GM21576 (cell line): ENCODE measurements around the gene PAPSS1.

ENCODE experiments used
- ATAC-seq: cut with Tn5 transposase; IDR thresholded peaks from one replicate; pipeline ENCODE4 v1.9.1; 2021; ENCODE audit warnings: mild to moderate bottlenecking, moderate library complexity; ENCODE audit not compliant: unreplicated experiment

PAPSS1 gene

DNA sequence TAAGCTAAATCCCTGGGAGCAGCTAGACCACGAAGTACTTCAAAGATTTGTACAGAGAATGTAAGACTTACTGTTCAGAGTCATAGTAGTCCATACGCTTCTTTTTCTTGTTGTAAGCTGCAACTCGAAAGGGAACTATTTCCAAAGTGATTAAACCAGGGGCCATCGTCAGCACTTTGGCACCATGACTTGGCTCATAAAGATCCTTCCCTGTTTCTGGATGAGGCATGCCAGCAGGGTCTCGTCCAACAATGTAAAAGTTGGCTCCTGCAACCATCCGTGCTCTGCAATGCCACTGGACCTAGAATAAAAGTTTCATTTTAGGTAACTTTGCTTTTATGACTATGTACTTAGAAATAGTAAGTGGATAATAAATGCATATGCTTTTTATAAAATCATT, 88.5 kb downstream of the PAPSS1 start:
- no peak for ATAC-seq

DNA sequence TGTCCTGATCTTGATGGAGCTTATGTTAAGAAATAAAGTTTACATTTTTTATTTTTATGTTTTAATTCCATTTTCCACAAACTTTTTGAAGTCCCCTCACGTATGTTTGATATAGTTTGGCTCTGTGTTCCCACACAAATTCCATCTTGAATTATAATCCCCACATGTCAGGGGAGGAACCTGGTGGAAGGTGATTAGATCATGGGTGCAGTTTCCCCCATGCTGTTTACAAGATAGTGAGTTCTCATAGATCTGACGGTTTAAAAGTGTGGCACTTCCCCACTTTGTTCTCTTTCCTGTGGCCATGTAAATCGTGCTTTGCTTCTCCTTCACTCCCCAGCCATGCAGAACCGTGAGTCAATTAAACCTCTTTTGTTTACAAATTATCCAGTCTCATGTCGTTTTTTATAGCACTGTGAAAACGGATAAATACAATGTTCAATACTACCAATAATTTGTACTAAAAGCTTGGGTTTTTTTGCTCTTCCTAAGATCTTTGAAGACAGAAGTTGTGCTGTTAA, 89.8 kb downstream of the PAPSS1 start:
- ATAC-seq, result no peak

DNA sequence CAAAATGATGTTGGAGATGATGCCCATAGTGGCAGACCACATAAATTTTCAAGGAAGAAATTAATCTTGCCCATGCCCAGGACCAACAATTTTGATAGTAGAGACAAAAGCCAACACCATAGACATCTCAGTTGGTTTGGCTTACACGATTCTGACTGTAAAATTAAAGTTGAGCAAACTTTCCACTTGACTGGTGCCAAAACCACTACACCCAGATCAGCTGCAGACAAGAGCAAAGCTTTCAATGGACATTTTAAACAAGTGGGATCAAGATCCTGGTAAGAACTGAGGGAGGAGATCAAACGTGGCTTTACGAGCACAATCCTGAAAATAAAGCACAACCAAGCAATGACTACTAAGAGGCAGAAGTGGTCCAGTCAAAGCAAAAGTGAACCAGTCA, 90.7 kb downstream of the PAPSS1 start:
- ATAC-seq, result no peak

DNA sequence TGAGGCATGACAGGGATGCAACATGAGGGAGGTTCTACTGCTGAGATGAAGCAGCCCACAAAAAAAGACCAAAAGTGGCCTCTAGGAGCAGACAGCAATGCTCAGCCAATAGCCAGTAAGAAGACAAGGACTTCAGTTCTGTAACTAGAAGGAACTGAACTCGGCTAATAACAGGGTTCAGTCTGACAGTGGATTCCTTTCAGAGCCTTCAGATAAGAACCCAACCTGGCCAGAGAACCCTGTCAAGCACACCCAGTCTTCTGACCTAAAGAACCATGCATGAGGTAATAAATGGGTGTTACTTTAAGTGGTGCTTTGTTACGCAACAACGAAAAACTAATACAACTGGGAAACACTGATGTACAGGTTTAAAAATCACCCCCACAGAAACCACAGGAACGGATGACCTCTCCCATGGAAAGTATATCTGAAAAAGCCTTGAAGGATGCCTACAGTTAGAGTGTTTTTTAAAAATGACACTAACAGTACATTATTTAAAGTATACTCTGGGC, 94.6 kb downstream of the PAPSS1 start:
- ATAC-seq, result no peak

DNA sequence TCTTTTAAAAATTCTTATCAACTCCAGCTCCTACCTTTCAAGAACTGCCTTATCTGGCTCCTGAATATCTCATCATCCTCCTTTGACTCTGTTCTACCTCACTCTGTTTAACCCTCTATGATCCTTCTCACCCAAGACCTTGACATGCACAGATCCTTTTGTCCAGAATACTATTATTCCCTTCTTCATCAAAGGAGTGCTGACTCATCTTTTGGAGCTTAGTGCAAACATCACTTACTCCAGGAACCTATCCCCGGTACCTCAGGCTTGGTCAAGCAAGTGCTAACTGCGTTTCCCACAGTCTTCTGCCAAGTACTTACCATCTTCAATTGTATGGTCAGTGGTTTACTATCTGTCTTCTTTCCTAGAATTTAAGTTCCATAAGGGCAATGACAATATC, 96.0 kb downstream of the PAPSS1 start:
- no peak for ATAC-seq

DNA sequence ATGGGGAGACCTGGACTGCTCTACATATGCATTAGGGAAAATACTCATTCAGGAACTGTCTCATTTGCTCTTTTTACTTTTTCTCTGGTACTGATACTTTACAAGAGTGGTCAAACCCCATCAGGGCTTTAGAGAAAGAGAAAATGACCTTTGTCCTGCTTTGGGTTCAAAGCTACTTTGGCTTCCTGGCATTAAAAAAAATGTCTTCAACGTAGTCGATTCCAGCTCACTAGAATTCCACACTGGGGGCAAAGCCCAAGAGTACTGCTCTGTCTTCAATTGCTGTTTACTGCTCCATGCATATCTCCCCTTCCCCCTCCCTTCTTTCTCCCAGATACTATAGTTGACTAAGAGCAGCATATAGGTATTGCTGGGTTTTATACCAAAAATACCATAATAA, 98.0 kb downstream of the PAPSS1 start:
- no peak for ATAC-seq

DNA sequence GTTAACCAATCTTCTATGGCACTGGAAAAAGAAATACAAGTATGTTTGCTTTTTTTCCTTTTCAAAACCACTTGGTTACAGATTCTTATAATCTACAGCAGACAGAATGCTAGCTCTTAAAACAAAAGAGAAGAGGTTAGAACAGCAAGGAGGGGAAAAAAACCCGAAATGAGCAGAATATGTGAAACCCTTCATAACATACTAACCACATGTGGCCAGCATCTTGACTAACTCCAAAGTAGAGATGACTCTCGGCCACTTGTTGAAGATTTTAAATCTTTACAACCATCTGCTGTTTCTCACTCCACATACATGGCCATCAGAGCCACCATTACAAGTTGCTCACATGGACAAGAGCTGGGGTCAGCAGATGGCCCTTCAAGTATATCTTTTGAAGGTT, 100.3 kb downstream of the PAPSS1 start:
- no peak for ATAC-seq

DNA sequence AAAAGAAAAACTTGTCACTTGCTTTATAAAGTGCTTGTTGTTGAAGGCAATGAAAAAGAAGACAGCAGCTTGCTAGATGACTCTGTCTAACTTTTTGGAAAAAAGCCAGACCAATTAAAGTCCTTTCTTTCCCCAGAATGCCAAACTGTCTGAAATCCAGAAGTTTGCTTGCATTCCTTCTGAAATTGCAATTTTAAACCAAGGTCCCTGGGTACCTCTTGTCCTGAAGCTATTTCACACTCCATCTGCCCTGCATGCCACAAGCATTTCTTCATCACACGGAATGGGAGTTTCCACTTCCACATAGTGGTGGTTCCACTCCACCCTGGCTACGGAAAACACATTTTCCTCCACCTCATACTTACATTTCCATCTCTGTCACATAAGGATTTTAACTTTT, 101.0 kb downstream of the PAPSS1 start:
- no peak for ATAC-seq

DNA sequence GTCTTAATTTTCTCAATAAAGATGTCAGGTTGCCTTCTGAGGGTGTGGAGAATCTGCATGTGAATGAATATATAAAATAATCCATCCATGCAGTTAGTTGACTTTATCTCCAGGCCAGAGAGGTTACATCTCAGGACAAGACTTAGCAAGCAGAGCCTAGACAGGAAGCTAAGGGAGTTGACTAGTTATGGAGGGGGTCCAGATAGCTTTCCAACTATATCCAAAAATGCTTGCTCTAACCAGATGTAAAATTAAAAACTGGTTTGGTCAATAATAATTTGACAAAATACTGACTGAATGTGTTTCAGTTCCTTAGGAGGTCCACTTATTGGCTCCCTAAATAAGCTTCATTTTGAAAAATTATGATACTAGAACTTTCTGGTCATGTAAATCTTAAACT, 101.4 kb downstream of the PAPSS1 start:
- ATAC-seq, result no peak

DNA sequence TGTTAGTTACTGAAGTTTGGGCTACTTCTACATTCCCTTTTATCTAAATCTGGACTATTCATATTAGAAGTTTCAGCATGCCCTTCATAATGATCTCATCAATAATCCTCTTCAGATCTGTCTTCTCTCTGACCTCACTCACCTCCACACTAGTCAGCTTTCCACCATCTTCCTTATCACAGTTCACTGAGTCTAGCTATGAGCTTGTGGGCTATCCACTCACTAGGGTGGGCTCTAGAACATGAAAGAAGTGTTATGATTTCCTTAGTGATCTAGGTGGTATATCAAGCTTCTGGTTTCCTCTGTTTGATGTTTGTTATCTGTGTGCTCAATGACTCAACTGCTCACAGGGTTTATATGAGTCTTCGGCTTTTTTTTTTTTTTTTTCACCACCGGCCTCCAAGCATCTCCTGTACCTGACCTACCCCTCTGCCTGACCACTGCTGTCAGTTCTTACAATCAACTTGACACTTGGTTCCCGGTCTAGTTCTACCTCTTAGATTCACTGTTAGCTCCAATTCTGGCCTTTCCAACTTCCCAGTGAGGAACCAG, 103.1 kb downstream of the PAPSS1 start:
- no peak for ATAC-seq

DNA sequence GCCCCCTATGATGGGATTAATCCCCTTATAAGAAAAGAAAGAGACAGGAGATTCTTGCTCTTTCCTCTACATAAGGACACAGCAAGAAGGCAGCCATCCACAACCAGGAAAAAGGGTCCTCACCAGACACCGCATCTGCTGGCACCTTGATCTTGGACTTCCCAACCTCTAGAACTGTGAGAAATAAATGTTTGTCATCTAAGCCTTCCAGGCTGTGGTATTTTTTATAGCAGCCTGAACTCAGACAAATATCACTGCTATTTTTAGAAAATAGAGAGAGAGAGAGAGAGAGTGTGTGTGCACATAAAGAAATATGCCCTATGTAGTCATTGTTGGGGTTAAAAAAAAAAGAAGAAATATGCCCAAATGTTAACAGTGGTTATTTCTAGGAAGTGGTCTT, 104.2 kb downstream of the PAPSS1 start:
- ATAC-seq, result no peak

DNA sequence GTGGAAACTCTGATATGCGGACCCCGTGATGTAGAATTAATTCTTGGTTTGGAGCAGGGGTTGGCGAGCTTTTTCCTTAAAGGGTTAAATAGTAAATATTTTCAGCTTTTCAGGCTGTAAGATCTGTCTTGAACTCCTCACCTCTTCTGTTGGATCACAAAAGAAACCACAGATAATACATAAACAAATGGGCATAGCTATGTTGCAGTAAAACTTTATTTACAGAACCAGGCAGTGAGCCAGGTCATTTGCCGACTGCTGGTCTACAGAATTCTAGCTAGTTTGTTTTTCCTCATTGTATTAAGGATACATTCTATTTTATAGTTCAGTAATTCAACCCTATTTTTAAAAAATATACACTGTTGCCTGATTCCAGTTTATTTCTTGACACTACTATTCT, 116.6 kb downstream of the PAPSS1 start:
- no peak for ATAC-seq

DNA sequence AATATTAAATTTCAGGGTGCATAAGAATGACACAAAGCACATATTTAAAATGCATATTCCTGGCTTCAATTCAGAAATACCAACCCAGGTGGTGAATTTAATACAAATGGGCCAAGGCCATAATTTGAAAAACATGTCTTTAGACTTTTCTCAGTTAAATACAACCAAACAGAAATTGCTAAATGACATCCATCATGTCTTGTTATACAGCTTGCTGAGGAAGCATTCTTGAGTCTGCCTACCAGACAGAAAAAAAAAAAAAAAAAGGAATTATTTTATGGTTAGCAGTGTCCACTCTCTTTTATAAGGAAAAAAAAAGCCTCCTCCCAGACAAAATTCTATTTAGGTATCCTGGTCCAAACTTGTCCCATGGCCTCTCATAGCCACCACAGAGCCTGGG, 119.1 kb downstream of the PAPSS1 start:
- no peak for ATAC-seq

DNA sequence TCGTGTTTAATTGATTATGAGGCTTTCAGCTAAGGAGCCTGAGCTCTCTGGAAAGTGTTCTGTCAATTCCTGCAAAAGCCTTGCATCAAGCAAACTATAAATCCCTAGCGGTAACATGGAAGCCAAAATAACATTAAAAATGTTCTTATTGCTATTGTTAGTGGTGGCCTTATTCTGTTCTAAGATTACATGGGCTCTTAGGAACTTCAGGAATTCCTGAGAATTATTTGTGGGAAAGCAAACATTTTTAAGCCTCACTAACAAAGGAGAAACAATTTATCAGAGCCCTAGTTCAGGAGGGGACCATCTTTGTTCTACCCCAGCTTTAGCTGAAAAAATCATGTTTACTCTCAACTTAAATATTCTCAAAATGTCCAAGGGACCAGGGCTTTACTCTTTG, 119.6 kb downstream of the PAPSS1 start:
- ATAC-seq, result no peak

DNA sequence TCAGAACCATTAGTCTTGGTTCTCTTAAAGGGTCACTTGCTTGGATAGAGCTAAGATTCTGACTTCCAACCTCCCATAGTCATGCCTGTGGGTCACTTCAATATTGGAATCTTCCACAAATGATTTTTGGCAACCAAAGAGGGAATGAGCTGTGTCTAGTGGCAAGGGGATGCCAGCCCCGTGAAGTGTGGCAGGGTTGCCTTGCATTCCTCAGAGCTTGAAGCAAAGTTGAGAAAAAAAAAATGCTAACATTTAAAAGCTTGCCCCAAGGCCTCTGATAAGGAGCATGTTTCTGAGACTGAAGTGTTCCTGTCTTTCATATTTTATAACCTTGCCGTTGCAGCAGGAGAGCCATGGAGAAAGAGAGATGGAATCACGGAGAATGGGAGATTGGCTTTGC, 120.2 kb downstream of the PAPSS1 start:
- ATAC-seq, result no peak

DNA sequence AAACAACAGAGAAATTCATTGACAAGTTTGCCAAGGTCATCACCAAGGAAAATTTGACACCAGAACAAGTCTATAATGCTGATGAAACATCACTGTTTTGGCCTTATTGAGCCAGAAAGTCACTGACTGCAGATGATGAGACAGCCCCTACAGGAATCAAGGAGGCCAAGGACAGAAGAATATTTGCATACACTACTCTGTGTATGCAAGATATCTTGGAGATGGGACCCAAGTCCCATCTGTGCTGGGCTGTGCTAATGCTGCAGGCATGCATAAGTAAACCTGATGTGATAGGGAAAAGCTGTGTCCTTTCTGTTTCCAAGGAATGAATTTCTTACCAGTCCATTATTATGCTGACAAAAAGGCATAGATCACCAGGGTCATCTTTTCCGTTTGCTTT, 126.8 kb downstream of the PAPSS1 start:
- no peak for ATAC-seq

DNA sequence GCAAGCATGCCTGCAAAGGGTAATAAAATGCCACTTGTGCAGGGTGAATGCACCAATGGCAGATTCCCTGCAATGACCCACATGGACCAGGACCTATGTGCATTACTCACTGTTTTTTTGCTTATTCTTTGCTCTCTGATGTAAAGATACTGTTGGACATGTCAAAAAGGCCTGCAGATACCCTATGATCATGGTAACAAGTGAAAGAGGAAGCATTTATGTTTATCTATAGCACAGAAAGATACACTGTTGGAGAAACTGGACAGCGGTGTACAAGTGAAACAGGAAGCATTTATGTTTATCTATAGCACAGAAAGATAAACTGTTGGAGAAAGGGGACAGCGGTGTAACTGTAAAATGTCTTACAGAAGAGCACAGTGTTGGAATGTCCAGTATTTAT, 127.5 kb downstream of the PAPSS1 start:
- ATAC-seq, result peak; percentile 92

DNA sequence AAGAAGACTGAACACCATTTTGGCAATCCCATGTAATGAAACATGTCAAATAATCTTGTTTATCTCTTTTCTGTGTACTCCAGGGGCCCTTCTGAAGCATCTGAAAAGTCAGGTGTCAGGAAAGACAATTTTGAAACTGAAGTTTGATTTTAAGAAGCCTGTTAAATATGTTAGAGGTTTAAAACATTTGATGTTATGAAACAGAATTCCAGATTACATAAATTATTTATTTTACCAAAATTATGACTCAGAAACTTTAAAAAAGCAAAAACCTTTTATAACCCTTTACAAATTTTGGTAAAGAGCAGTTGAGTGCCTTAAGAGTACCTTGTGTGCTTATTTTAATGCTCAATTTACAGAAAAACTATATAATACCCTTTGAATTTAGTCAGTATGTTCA, 130.8 kb downstream of the PAPSS1 start:
- no peak for ATAC-seq

DNA sequence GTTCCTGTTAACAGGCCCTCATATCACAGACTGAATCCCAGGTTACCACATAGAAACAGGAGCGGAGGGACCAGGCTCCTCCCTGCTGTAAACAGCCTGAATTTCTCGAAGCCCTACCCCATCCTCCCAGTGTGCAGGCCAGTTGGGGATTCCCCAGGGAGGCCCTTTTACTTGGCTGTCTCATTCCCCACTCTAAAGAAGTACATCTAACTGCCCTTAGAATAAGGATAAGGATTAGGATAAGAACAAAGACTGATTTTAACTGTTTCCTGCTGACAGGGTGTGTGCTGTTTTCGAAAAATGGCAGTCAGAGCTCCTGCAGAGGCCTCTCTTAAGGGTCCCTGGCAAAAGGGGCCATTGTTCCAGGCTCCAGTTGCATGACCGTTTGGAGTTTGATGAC, 133.7 kb downstream of the PAPSS1 start:
- ATAC-seq, result no peak

DNA sequence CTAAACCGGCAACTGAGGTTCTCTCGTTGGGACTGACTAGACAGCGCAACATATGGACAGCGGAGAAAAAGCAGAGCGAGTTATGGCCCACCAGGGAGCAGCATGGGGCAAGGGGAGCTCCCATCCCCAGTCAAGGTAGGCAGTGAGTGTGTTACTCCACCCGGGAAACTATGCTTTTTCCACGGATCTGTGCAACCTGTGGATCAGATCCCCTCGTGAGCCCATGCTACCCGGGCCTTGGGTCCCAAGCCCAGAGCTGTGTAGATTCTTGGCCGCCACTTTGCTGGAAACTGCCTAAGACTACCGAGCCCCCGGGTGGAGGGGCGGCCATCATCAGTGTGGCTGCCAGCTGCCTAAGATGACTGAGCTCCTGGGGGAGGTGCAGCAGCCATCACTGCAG, 140.9 kb downstream of the PAPSS1 start:
- ATAC-seq, result no peak

DNA sequence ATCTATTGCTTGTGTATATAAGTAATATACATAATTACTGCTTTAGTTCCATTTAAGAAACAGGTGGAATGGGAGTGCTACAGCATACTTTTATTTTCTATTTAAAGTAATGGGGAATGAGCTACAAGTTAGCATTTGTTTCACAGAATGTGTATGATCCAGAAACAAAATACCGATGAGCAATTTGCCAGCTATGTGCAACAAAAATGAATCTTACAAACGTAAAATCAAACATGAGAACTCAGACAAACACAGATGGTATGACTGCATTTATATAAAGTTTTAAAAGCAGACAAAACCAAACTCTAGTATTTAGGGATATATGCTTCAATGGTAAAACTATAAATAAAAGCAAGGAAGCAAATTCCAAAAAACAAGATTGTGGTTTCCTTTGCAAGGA, 141.7 kb downstream of the PAPSS1 start:
- no peak for ATAC-seq

DNA sequence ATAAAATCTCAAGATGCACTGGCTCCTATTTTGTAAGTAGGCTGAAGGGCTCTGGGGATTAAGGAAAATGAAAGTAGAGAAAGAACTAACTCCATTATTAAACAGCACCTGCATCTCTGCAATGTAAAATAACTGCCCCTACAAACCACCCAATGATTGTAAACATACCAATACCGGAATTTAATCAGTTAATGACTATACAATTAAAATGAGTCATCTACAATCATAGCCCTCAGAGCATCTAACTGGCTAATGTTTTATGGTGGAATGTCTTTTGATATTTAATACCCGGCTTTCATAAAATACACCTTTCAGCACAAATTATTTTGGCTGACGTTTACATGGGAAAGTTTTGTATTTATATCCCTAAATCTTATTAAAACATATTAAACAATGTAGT, 142.3 kb downstream of the PAPSS1 start:
- no peak for ATAC-seq

DNA sequence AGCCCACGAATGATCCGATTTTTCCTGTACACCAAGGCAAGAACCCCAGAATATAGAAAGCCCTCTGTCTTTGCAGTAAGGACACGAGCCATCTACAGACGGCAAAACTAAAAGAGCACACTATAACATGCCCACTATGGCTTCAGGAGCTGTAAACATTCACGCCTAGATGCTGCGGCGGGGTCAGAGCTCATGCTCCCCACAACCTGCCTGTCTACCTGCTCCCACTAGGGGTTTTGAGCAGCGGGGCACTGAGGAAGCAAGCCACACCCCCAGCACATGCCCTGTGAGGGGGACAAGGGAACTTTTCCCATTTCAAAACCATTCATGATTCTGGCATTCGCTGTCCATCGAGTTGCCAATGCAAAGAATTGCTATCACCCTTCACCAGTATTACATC, 144.8 kb downstream of the PAPSS1 start:
- ATAC-seq, result no peak
